GM12801 (cell line): ENCODE results near the gene TPSAB1.

Experiments
- TF ChIP-seq, protein P1 (sequence below): IDR thresholded peaks from one replicate; pipeline ENCODE4 v1.5.1; 2011; ENCODE audit warnings: control low read depth; ENCODE audit not compliant: insufficient read length; ENCODE audit errors: extremely low read depth

Gene TPSAB1

GRCh38 chr16:1265826-1266225, 25.3 kb downstream of the TPSAB1 start:
- TF ChIP-seq, protein P1, sequence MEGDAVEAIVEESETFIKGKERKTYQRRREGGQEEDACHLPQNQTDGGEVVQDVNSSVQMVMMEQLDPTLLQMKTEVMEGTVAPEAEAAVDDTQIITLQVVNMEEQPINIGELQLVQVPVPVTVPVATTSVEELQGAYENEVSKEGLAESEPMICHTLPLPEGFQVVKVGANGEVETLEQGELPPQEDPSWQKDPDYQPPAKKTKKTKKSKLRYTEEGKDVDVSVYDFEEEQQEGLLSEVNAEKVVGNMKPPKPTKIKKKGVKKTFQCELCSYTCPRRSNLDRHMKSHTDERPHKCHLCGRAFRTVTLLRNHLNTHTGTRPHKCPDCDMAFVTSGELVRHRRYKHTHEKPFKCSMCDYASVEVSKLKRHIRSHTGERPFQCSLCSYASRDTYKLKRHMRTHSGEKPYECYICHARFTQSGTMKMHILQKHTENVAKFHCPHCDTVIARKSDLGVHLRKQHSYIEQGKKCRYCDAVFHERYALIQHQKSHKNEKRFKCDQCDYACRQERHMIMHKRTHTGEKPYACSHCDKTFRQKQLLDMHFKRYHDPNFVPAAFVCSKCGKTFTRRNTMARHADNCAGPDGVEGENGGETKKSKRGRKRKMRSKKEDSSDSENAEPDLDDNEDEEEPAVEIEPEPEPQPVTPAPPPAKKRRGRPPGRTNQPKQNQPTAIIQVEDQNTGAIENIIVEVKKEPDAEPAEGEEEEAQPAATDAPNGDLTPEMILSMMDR = no peak

DNA sequence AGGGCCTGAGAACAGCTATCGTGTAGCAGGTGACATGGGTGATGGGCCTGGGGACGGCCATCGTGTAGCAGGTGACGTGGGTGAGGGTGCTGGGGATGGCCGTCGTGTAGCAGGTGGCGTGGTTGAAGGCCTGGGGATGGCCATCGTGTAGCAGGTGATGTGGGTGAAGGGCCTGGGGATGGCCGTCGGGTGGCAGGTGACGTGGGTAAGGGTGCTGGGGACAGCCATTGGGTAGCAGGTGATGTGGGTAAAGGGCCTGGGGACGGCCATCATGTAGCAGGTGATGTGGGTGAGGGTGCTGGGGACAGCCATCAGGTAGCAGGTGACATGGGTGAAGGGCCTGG, 30.8 kb downstream of the TPSAB1 start:
- TF ChIP-seq, protein P1 = no peak

DNA sequence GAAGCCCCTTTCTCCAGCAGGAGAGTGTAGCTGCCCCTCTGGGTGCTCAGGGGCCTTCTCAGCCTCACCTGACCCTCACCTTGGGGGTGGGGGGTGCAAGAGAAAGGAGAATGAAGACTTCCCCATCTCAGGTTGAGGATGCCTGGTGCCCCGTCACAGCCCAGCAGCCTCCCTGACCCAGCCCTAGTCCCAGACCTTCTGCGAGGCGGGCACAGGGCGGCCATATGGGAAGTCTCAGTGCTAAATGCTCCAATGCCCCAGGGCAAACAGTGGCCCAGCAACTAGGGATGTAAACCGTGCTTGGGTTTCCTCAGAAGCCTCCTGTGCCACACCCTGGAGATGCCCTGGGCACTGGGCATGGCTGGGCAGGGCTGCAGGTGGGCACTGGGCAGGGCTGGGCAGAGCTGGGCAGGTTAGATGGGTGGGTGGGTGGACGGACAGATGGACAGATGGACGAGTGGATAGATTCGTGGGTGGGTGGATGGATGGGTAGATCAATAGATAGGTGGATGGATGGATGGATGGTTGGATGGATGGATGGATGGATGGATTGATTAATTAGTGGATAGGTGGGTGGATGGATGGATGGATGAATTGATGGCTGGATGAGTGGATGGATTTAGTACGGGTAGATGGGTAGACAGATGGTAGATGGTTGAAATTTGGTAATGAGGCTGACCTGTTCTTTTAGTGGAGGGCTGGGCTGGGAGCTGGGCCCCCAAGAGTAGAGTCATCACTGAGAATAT, 32.1 kb downstream of the TPSAB1 start:
- TF ChIP-seq, protein P1 = no peak

DNA sequence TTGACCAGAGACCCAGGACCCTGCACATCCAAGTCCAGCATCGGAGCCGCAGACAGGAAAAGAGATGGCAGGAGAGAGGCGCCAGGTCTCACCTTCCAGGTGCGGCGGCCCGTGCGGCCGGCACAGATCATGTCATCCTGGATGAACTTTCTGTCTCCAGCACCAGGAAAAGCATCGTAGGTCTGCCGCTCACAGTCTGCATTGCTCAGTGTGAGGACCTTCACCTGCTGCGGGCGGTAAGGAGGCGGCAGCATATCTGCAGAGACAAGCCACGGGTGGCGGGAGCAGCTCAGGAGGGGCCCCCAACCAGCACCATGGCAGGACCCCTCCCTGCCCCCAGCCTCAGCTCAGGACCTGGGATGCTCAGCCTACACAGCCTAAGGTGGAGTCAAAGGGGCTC, 33.3 kb downstream of the TPSAB1 start:
- TF ChIP-seq, protein P1 = no peak

GRCh38 chr16:1274767-1275166, 34.3 kb downstream of the TPSAB1 start:
- TF ChIP-seq, protein P1 = no peak

DNA sequence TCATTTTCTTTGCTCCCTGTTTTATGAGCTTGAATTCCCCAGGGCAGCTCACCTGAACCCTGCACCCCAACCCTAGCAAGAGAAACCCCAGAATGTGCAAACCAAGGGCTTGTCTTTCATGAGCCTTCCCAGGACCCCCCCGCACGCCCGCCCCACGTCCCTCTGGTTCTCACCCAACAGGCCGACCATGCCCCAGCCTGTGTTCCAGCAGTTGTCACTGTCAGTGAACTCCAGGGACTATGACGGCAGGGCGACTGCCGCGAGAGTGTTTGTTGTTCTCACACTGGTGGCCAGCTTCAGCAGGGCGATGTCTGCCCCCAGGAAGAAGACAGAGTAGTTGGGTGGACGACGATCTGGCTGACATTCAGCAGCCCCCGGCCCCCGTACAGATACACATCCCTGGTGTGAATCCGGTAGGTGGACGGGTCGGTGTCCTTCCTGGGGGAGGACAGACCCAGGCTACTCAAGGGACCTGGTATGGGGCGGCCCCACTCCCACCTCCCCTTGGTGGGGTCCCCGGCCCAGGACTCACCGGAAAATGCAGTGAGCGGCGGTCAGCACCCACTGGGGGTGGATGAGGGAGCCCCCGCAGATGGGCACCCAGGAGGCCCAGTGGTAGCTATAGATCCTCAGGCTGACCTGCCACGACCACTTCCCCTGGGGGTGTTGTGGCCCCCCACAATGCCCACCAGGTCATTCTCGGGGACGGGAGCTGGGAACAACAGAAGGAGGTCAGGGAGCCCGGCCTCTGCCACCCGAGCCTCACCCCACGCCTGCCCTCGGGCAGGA, 35.5 kb downstream of the TPSAB1 start:
- TF ChIP-seq, protein P1 = no peak

DNA sequence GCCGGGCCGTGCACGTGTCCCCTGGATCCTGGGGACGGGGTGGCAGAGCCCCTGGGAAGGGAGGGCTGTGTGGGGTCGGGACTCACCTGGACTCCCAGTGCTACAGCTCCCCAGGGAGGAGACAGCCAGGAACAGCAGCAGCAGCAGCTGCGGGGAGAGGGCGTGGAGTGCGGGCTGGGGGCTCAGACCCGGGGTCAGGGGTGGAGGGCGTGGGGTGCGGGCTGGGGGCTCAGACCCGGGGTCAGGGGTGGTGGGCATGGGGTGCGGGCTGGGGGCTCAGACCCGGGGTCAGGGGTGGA, 36.0 kb downstream of the TPSAB1 start:
- TF ChIP-seq, protein P1 = no peak
